Gastrocnemius medialis (tissue), 4 donors: ENCODE measurements around the gene POLR2J2.
"Not testable (repeated sequence)": the region's sequence is repeated elsewhere in the genome, so short reads cannot be mapped to it uniquely, and the experiment has no call there.

Experiments
- CTCF ChIP-seq, 5 experiments: fragments of 450-650 bp in 3 of 5; fragments of 200-600 bp in 2 of 5; sonication (generic) in 2 of 5; IDR thresholded peaks in 4 of 5; conservative IDR thresholded peaks in 1 of 5; 1 replicate in 4 of 5; 2 replicates in 1 of 5; pipeline ENCODE4 v1.5.1; 2016 to 2019; ENCODE audit warnings: antibody characterized with exemption in 5 of 5, mild to moderate bottlenecking in 3 of 5, moderate library complexity in 3 of 5
- POLR2A ChIP-seq, 2 donors: fragments of 450-650 bp; IDR thresholded peaks; one replicate each; pipeline ENCODE4 v1.6.1; 2017; ENCODE audit warnings: antibody characterized with exemption in 2 of 2, mild to moderate bottlenecking in 2 of 2, moderate library complexity in 2 of 2

DNA sequence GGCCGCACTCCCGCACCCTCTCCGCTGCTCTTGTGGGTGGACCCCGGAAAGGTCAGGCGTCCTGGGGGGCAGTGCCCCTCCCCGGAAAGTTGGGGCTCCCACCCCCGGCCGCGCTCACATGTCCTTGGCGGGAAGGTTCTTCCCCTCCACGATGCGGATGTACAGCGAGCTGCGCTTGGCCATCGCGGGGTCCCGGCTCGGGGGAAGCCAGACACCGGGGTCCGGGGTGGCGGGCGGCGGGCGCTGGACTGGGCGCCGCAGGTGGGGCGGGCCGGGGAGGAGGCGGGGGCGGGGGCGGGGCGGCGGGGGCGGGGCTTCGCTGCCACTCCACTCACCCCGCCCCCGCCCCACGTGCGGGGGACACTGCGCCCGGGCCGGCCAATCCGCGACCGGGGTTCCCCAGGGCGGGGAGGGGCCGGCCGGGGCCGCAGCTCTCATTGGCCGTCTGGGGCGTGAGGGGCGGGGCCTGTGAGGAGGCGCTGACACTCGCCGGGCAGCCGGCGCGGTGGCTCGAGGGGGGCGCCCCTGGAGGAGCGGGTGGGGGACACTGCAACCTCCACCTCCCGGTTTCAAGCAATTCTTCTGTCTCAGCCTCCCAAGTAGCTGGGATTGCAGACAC, 54.8 kb downstream of the POLR2J2 start, which contains the start of gene RASA4:
- not testable (repeated sequence) for TF ChIP-seq CTCF (IDR thresholded peaks at IDR 0.05 in 4 of 5, conservative IDR thresholded peaks at IDR 0.05 in 1 of 5); POLR2A (IDR thresholded peaks at IDR 0.05)
